ACHN (cell line): ENCODE results near the gene SEC63.
"Not testable (repeated sequence)": the region's sequence is repeated elsewhere in the genome, so short reads cannot be mapped to it uniquely, and the experiment has no call there.

Experiments
- DNase-seq: peaks from one replicate; pipeline ENCODE4 v3.0.0-alpha.2; 2015
- in situ Hi-C: cut with HindIII; loops from 2 replicates; pipeline ENCODE4 v1.10.0; 2017; ENCODE audit warnings: low sequenced_read_pairs, low pct_ligation_motif_present, low pct_unique_long_range_greater_than_20kb

Gene SEC63

GRCh38 chr6:107957909-107958688, at the start of gene SEC63:
Gene SEC63, minus strand, starts transcription at chr6:107958208. Its CDS starts 199 bp downstream, at chr6:107958009.
- peak; percentile 93 for DNase-seq
- in situ Hi-C loops, result no loop called here

- in situ Hi-C loops, result no loop called here
- no peak for DNase-seq
These were observed 48.0 kb upstream of the SEC63 start for GRCh38 chr6:108005961-108006360.

GRCh38 chr6:108004861-108005260, 46.9 kb upstream of the SEC63 start:
- in situ Hi-C loops, result no loop called here
- DNase-seq, result no peak

GRCh38 chr6:108002365-108003221, 44.6 kb upstream of the SEC63 start:
- in situ Hi-C loops, result no loop called here
- DNase-seq, result peak; percentile 12

- in situ Hi-C loops, result no loop called here
- no peak for DNase-seq
These were observed 43.8 kb upstream of the SEC63 start for GRCh38 chr6:108001696-108002231.

- in situ Hi-C loops, result not testable (repeated sequence)
These were observed 42.3 kb upstream of the SEC63 start for GRCh38 chr6:108000259-108000658.

GRCh38 chr6:107999341-107999740, 41.3 kb upstream of the SEC63 start:
- in situ Hi-C loops, result no loop called here
- DNase-seq, result no peak

More at GRCh38 chr6:108000259-108000658, 42.3 kb upstream of the SEC63 start:
- not testable (repeated sequence) for DNase-seq

- DNase-seq, result no peak
- in situ Hi-C loops, result no loop called here
These were observed 34.0 kb upstream of the SEC63 start for GRCh38 chr6:107991772-107992550.

GRCh38 chr6:107991061-107991460, 33.1 kb upstream of the SEC63 start:
- in situ Hi-C loops, result no loop called here
- DNase-seq, result no peak

GRCh38 chr6:107990587-107990986, 32.6 kb upstream of the SEC63 start:
- in situ Hi-C loops, DNase-seq: not testable (repeated sequence)

- in situ Hi-C loops, result no loop called here
- DNase-seq, result no peak
These were observed 31.4 kb upstream of the SEC63 start for GRCh38 chr6:107989166-107990094.

GRCh38 chr6:107988570-107988969, 30.6 kb upstream of the SEC63 start:
- no peak for DNase-seq
- in situ Hi-C loops, result no loop called here

- in situ Hi-C loops, result no loop called here
- DNase-seq, result no peak
These were observed 29.8 kb upstream of the SEC63 start for GRCh38 chr6:107987805-107988204.

GRCh38 chr6:107985701-107986100, 27.7 kb upstream of the SEC63 start:
- in situ Hi-C loops, result no loop called here
- no peak for DNase-seq

GRCh38 chr6:107983811-107984210, 25.8 kb upstream of the SEC63 start:
- DNase-seq, result no peak
- in situ Hi-C loops, result no loop called here

GRCh38 chr6:107982486-107982885, 24.5 kb upstream of the SEC63 start:
- no peak for DNase-seq
- in situ Hi-C loops, result no loop called here

- in situ Hi-C loops, result no loop called here
- no peak for DNase-seq
These were observed 23.7 kb upstream of the SEC63 start for GRCh38 chr6:107981695-107982094.

GRCh38 chr6:107977283-107977682, 19.3 kb upstream of the SEC63 start:
- in situ Hi-C loops, result no loop called here
- peak; percentile 38 for DNase-seq
